ENCODE measurements around the gene RAD51B.
"Not testable (repeated sequence)": the region's sequence is repeated elsewhere in the genome, so short reads cannot be mapped to it uniquely, and the experiment has no call there.

The RAD51B gene

DNA sequence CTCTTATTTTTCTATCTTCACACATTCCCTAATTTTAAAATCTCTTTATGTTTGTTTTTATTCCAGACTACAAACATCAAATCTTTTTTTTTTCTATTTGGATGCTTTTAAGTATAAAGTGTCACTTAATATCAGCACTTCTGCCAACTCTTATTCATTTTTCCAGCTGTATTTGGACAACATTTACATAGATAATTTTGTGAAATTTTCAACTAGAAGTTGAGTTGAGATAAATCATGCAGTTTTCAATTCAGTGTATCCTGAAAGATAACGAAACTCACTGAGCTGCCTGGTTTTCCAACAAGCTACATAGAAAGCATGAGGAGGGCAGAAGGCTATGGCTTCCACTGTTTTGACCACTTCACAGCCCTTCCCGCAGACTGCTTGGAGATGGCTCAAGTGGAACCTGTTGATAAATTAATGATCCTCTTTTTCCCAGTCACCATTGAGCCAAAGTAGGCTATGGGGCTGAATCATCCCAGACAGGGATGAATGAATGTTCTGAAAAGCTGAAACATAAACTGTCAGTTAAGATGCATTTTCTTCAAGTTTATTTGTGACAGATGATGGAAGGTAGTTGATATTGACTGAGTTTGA is 213.9 kb downstream of the RAD51B start:
- no peak for DNase-seq

DNA sequence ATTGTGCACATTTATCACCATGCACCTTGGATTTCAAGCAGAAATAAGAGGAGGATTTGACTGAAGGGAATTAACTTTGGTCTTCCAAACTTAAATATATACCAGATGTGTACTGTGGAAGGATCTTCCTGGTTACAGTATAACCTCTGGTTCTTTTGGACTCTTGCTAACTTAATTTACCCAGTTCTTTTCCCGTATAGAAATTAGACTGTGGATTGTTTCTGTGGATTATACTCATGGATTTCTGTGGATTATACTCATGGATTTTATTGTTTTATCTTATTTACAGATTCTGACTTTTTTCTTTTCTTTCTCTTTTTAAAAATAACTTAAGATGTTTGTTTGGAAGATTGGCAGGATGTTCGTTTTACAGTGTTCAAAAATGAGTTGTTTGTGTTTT is 215.3 kb downstream of the RAD51B start:
- no peak for DNase-seq

GRCh38 chr14:68036202-68036601 is 216.6 kb downstream of the RAD51B start:
- no peak for DNase-seq

- no peak for DNase-seq
Observed at GRCh38 chr14:68039593-68039992, 220.0 kb downstream of the RAD51B start.

DNA sequence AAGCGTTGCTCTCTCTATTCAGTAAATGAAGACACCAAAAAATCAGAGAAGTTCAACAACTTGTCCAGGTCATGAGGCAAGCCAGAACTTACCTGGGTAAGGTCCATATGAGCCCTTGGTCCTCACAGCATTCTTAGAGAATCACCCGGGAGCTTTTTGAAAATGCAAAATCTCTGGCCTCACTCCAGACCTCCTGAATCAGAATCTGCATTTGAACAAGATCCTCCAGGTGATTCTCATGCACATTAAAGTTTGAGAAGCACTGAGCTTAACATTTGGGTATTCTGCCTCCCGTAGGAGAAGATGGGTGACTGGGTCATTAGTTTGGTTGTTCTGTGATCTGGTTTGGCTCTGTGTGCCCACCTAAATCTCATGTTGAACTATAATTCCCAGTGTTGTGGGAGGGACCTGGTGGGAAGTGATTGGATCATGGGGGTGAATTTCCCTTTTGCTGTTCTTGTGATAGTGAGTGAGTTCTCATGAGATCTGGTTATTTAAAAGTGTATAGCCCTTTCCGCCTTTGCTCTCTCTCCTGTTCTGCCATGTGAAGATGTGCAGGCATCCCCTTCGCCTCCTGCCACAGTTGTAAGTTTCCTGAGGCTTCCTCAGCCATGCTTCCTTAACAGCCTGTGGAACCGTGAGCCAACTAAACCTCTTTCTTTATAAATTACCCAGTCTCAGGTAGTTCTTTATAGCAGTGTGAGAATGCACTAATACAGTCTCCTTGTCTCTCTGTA is 221.2 kb downstream of the RAD51B start:
- DNase-seq, result no peak

GRCh38 chr14:68041876-68042354 is 222.3 kb downstream of the RAD51B start:
- DNase-seq, result no peak

DNA sequence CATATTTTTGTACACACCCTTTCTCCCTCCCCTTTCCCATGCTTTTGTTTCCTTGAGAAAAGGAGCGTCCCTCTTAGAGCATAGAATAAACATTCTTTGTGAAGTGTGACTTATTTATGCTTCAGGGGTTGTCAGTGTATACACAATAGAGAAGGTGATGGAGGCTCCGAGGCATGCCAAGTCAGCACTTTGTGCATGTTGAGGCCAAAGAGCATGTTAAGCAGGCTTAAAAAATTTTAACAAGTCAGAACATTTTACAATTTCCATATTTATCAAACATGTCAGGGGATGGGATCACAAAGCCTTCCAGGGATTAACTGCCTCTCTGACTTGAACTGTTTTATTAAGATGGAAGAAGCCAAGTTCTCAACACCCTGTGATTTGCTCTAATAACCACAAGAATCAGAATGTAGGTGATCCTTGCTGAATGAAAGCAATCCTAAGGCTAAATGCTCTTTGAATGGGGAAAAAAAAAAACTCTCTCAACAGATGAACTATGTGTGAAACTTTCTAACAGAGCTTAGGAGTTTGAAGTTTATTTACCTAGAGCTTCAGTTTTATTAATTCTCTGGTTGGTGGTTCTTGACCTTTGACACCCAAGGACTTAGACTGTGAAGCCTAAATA is 223.1 kb downstream of the RAD51B start:
- no peak for DNase-seq

DNA sequence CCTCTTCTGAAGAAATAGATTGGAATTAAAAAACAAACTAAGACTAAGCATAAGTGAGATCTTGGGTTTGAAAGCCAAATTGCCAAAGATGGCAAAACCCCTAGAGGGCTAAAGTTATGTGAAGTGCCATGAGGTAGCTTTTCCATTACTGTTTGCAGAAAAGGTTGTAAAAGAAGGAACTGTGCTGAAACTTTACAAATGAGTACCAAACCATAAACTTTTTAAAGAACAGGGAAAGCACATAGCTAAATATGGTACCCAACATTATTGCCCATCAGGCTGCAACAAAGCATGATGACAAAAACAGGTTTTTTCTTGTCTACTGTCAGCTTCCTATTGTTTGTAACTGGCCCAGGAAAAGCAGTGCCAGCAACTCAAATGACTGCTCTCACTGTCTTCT is 224.2 kb downstream of the RAD51B start:
- no peak for DNase-seq

- no peak for DNase-seq
Observed at GRCh38 chr14:68047906-68048305, 228.3 kb downstream of the RAD51B start.

DNA sequence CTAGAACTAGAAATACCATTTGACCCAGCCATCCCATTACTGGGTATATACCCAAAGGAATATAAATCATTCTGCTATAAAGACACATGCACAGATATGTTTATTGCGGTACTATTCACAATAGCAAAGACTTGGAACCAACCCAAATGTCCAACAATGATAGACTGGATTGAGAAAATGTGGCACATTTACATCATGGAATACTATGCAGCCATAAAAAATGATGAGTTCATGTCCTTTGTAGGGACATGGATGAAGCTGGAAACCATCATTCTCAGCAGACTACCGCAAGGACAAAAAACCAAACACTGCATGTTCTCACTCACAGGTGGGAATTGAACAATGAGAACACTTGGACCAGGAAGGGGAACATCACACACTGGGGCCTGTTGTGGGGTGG is 229.2 kb downstream of the RAD51B start:
- not testable (repeated sequence) for DNase-seq

GRCh38 chr14:68050177-68050576 is 230.6 kb downstream of the RAD51B start:
- no peak for DNase-seq

DNA sequence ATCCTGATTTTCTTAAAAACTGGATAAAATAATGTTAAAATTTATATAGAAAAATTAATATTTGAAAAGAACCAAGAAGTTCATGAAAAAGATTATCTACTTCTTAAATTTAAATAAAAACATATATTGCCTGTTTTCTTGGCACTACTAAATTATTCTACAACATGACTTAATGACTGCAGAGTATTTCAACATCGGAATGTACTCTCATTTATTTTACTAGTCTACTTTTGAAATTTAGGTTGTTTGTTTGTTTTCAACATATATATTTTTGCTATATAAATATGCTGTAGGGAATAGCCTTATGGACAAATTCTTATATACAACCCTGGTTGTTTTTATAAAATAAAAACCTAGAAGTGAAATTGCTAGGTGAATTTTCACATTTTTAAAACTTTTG is 231.6 kb downstream of the RAD51B start:
- no peak for DNase-seq

DNA sequence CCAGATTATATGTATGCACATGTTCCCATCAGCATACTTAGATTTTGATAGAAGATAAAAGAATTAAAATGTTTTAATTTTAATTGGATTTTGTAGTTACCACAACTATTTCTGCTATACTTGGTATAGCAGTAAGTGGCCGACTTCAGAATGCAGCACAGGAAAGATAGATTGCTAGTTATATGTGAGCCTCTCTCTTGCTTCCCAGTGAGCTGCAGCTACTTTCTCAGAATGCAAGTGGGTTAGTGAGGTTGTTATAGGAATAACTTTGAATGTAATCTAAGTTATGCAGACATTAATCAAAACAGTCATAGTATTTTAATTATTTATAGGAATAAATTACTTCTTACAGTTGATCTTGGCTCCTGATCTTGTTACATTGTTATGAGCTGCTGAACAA is 240.6 kb downstream of the RAD51B start:
- DNase-seq, result no peak

DNA sequence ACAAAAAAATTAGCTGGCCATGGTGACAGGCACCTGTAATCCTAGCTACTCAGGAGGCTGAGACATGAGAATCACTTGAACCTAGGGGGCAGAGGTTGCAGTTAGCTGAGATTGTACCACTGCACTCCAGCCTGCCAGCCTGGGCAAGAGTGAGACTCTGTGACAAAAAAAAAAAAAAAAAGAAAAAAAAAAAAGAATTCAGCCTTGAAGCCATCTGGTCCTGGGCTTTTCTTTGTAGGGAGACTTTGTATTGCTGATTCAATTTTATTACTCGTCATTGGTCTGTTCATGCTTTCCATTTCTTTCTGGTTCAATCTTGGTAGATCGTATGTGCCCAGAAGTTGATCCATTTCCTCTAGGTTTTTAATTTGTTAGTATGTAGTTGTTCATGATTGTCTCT is 243.1 kb downstream of the RAD51B start:
- no peak for DNase-seq

GRCh38 chr14:68065322-68065721 is 245.7 kb downstream of the RAD51B start:
- DNase-seq, result no peak

DNA sequence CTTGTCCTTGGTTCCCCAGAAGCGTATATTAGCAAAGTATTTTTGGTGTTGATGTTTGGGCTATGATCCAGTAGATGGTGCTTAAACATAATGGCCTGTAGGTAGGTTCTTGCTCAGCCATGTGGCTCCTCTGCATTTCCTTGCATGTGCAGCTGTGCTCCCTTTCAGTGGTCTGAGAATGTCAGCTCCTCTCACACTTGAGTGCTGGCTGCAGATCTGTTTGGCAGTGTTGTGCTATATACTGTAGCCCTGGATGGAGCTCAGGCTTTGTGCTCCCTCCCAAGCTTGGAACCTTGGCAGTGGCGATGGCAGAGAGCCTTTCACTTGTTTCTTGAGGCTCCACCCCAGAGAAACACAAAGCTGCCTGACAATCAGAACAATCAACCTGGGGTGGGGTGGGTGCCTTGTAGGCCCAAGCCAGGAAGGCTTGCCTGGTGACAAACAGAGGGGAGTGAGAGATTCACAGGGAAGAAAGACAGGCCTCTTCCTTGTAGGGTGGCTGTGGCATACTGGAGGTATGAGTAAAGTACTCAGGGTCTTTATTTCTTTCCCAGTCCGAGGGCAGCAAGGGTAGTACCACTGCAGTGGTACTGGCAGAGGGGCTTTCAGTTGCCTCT is 255.3 kb downstream of the RAD51B start:
- DNase-seq, result no peak

GRCh38 chr14:68075382-68076029 is 255.9 kb downstream of the RAD51B start:
- DNase-seq, result no peak

- DNase-seq, result no peak
Observed at GRCh38 chr14:68076451-68076850, 256.9 kb downstream of the RAD51B start.

GRCh38 chr14:68079941-68080697 is 260.5 kb downstream of the RAD51B start:
- peak; percentile 70 for DNase-seq

GRCh38 chr14:68081489-68081888 is 261.9 kb downstream of the RAD51B start:
- DNase-seq, result no peak

- DNase-seq, result no peak
Observed at GRCh38 chr14:68082698-68083291, 263.2 kb downstream of the RAD51B start.

GRCh38 chr14:68084256-68084655 is 264.7 kb downstream of the RAD51B start:
- peak; percentile 3 for DNase-seq

Measured in DMS53 (cell line).